ENCODE data around the gene C1QTNF1. TPM values are rescaled to one million over a fixed set of nuclear protein-coding genes. Genes with fewer than 3 reads are reported as not detected.

The C1QTNF1 gene
- total RNA-seq, 1 donor from 2014 or later, result 14.6 TPM

- peak; percentile 91 for DNase-seq
These were observed 30.6 kb upstream of the C1QTNF1 start for GRCh38 chr17:78993241-78993956.

- DNase-seq, result no peak
These were observed 29.8 kb upstream of the C1QTNF1 start for GRCh38 chr17:78993981-78994671.

- no peak for DNase-seq
These were observed 28.8 kb upstream of the C1QTNF1 start for GRCh38 chr17:78995022-78995760.

- no peak for DNase-seq
These were observed 28.1 kb upstream of the C1QTNF1 start for GRCh38 chr17:78995761-78996451.

GRCh38 chr17:78996781-78997201, 27.2 kb upstream of the C1QTNF1 start:
- no peak for DNase-seq

GRCh38 chr17:78997231-78997741, 26.7 kb upstream of the C1QTNF1 start:
- DNase-seq, result no peak

GRCh38 chr17:78997881-78998280, 26.1 kb upstream of the C1QTNF1 start:
- DNase-seq, result no peak

GRCh38 chr17:78998311-78999055, 25.5 kb upstream of the C1QTNF1 start:
- no peak for DNase-seq

GRCh38 chr17:78999056-78999768, 24.8 kb upstream of the C1QTNF1 start:
- DNase-seq, result no peak

GRCh38 chr17:78999947-79000395, 24.0 kb upstream of the C1QTNF1 start:
- no peak for DNase-seq

GRCh38 chr17:79000396-79001189, 23.4 kb upstream of the C1QTNF1 start:
- DNase-seq, result no peak

- no peak for DNase-seq
These were observed 22.6 kb upstream of the C1QTNF1 start for GRCh38 chr17:79001190-79002020.

GRCh38 chr17:79002291-79002690, 21.7 kb upstream of the C1QTNF1 start:
- DNase-seq, result no peak

GRCh38 chr17:79002796-79003593, 21.0 kb upstream of the C1QTNF1 start:
- no peak for DNase-seq

GRCh38 chr17:79003661-79004411, 20.1 kb upstream of the C1QTNF1 start:
- no peak for DNase-seq

- peak; percentile 54 for DNase-seq
These were observed 18.7 kb upstream of the C1QTNF1 start for GRCh38 chr17:79005063-79005861.

- no peak for DNase-seq
These were observed 17.9 kb upstream of the C1QTNF1 start for GRCh38 chr17:79006046-79006445.

Data from dermis blood vessel endothelial cell (primary cell).